GM23338 (cell line): ENCODE results near the gene CSTF2T. TPM values are rescaled to one million over a fixed set of nuclear protein-coding genes. Genes with fewer than 3 reads are reported as not detected.

Experiments
- ATAC-seq: fragments of 200-7000 bp; cut with Tn5 transposase; 3 replicates; pipeline ENCODE4 v1.9.1; 2020
- DNase-seq: peaks from one replicate; pipeline ENCODE4 v3.0.0-alpha.2; 2015; ENCODE audit warnings: low spot score
- H2AFZ ChIP-seq: fragments of 200-600 bp; sonication (generic); 2 replicates; pipeline ENCODE4 v1.8.0; 2016; ENCODE audit warnings: antibody characterized with exemption, mild to moderate bottlenecking, moderate library complexity
- H3F3A ChIP-seq: fragments of 200-600 bp; sonication (generic); replicated peaks from 2 replicates; pipeline ENCODE4 v1.8.0; 2017; ENCODE audit warnings: antibody characterized with exemption, mixed run types, low read depth
- H3K27ac ChIP-seq: fragments of 200-600 bp; sonication (generic); 2 replicates; pipeline ENCODE4 v1.6.1; 2016; ENCODE audit warnings: low read depth
- H3K27me3 ChIP-seq: fragments of 200-600 bp; sonication (generic); 2 replicates; pipeline ENCODE4 v1.8.0; 2016; ENCODE audit warnings: mild to moderate bottlenecking, mixed run types, moderate library complexity; ENCODE audit not compliant: insufficient read depth
- H3K36me3 ChIP-seq: fragments of 200-600 bp; sonication (generic); 2 replicates; pipeline ENCODE4 v1.8.0; 2016; ENCODE audit warnings: mild to moderate bottlenecking; ENCODE audit not compliant: insufficient read depth
- H3K4me1 ChIP-seq: fragments of 200-600 bp; sonication (generic); 2 replicates; pipeline ENCODE4 v1.8.0; 2016; ENCODE audit warnings: mild to moderate bottlenecking, moderate library complexity; ENCODE audit not compliant: insufficient read depth
- H3K4me2 ChIP-seq: fragments of 200-600 bp; sonication (generic); 2 replicates; pipeline ENCODE4 v1.7.1; 2017; ENCODE audit warnings: mixed run types
- H3K4me3 ChIP-seq: fragments of 200-600 bp; sonication (generic); 2 replicates; pipeline ENCODE4 v1.6.1; 2016; ENCODE audit warnings: mixed run types
- H3K79me2 ChIP-seq: fragments of 200-600 bp; sonication (generic); replicated peaks from 2 replicates; pipeline ENCODE4 v1.8.0; 2017; ENCODE audit warnings: mild to moderate bottlenecking; ENCODE audit not compliant: insufficient read depth
- H3K9me2 ChIP-seq: fragments of 200-600 bp; sonication (generic); 2 replicates; pipeline ENCODE4 v1.8.0; 2017; ENCODE audit not compliant: insufficient read depth
- H4K20me1 ChIP-seq: fragments of 200-600 bp; sonication (generic); replicated peaks from 2 replicates; pipeline ENCODE4 v1.8.0; 2017; ENCODE audit warnings: mild to moderate bottlenecking; ENCODE audit not compliant: insufficient read depth
- H3K27ac Mint-ChIP-seq: 2 replicates; pipeline ENCODE4 v1.8.0; 2020; ENCODE audit warnings: inconsistent platforms, mild to moderate bottlenecking, moderate library complexity, mixed read lengths
- H3K27me3 Mint-ChIP-seq: 3 replicates; pipeline ENCODE4 v1.8.0; 2022; ENCODE audit warnings: low read depth, mild to moderate bottlenecking, moderate library complexity, mixed read lengths, inconsistent platforms; ENCODE audit not compliant: insufficient read depth, poor library complexity
- H3K36me3 Mint-ChIP-seq: 3 replicates; pipeline ENCODE4 v1.8.0; 2021; ENCODE audit warnings: low read depth, mild to moderate bottlenecking, inconsistent platforms, moderate library complexity, mixed read lengths
- H3K4me1 Mint-ChIP-seq: 3 replicates; pipeline ENCODE4 v1.8.0; 2020; ENCODE audit warnings: mild to moderate bottlenecking, inconsistent platforms, mixed read lengths
- H3K4me3 Mint-ChIP-seq: 3 replicates; pipeline ENCODE4 v1.8.0; 2021; ENCODE audit warnings: moderate library complexity, mild to moderate bottlenecking, inconsistent platforms, mixed read lengths
- H3K9me3 Mint-ChIP-seq: 3 replicates; pipeline ENCODE4 v1.8.0; 2020; ENCODE audit warnings: moderate library complexity, mild to moderate bottlenecking, inconsistent platforms, mixed read lengths
- CREB1 ChIP-seq: fragments of 250-450 bp; sonication (Bioruptor Pico); IDR thresholded peaks from 2 replicates; pipeline ENCODE4 v1.5.0; 2020; ENCODE audit warnings: low read depth, mild to moderate bottlenecking, moderate library complexity
- EZH2phosphoT487 ChIP-seq: fragments of 200-600 bp; sonication (generic); IDR thresholded peaks from one replicate; pipeline ENCODE4 v1.8.1; 2018; ENCODE audit warnings: antibody characterized with exemption; ENCODE audit not compliant: unreplicated experiment
- NANOG ChIP-seq: IDR thresholded peaks from 2 replicates; pipeline ENCODE4 v1.6.1; 2016; ENCODE audit warnings: antibody characterized with exemption, borderline replicate concordance
- STAT1 ChIP-seq: IDR thresholded peaks from one replicate; pipeline ENCODE4 v1.6.1; 2016; ENCODE audit warnings: antibody characterized with exemption; ENCODE audit not compliant: unreplicated experiment
- ZNF114 ChIP-seq: fragments of 250-450 bp; sonication (Bioruptor Pico); IDR thresholded peaks from 2 replicates; pipeline ENCODE4 v1.5.0; 2020; ENCODE audit warnings: mild to moderate bottlenecking, moderate library complexity
- ZNF331 ChIP-seq: fragments of 250-450 bp; sonication (Bioruptor Pico); IDR thresholded peaks from 2 replicates; pipeline ENCODE4 v1.5.0; 2020; ENCODE audit warnings: low read depth, mild to moderate bottlenecking, moderate library complexity
- ZNF462 ChIP-seq: fragments of 250-450 bp; sonication (Bioruptor Pico); IDR thresholded peaks from 2 replicates; pipeline ENCODE4 v1.5.0; 2020; ENCODE audit warnings: mild to moderate bottlenecking, moderate library complexity
- polyA plus RNA-seq: library from polyadenylated mRNA; unstranded; fragments of >200 nt; fragmentation: Nextera tagmentation; extraction: Ambion mirVana; gene quantifications from 2 replicates; pipeline ENCODE4 v1.2.1, GENCODE V29; 2016
- total RNA-seq: library from RNA; depleted of rRNA; stranded (reverse); fragments of >200 nt; shearing (Covaris generic); gene quantifications from 2 replicates; pipeline ENCODE4 v1.2.3, GENCODE V29; 2014
- TF ChIP-seq, protein P1 (sequence below): IDR thresholded peaks from 2 replicates; pipeline ENCODE4 v1.6.1; 2016; ENCODE audit warnings: antibody characterized with exemption

The CSTF2T gene
- total and polyA plus RNA-seq, 2 experiments from 2014 or later, result 9.8 to 31.9 TPM

DNA sequence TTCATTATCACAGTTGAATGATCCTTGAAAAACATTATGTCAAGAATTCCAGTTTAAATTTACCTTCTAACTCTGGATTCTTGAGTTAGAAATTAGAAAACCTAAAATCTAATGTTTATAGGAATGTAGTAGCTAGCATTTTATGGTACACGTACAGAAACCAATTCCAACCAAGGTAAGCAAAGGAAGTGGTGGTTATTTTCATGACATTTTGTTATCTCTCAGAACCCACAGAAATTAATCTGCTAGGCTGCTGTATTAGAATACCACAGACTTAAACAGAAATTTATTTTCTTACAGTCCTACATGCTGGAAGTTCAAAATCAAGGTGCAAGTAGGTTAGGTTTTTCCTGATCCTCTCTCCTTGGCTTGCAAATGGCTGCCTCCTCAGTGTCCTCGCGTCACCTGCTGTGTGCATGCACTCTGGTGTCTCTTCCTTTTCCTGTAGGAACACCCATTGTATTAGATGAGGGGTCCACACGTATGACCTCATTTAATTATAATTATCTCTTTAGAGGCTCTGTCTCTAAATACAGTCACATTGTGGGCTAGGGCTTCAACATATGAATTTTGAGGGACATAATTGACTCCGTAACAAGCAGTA lies 8.5 kb upstream of the CSTF2T start:
- peaks cover 17% of the 10 kb centered on the region for H3K4me1 Mint-ChIP-seq
- Histone ChIP-seq H3K36me3 (no peaks in the 10 kb centered on the region), H3K9me2 (no peaks in the 10 kb centered on the region; the same call in 1 of the 2 replicates), H3K4me2 (no peak overlapping the region), H2AFZ (no peak overlapping the region), H3K27ac (no peak overlapping the region), H4K20me1 (no peaks in the 10 kb centered on the region), H3K4me3 (no peak overlapping the region), H3F3A (no peaks in the 10 kb centered on the region), H3K4me1 (peaks cover 8% of the 10 kb centered on the region), H3K79me2 (no peaks in the 10 kb centered on the region), H3K27me3 (no peaks in the 10 kb centered on the region)
- TF ChIP-seq ZNF331 (no peak), ZNF114 (CRISPR knock-in tag) (no peak), EZH2phosphoT487 (no peak), STAT1 (no peak), CREB1 (CRISPR knock-in tag) (no peak), NANOG (no peak), ZNF462 (CRISPR knock-in tag) (no peak)
- TF ChIP-seq, protein P1, sequence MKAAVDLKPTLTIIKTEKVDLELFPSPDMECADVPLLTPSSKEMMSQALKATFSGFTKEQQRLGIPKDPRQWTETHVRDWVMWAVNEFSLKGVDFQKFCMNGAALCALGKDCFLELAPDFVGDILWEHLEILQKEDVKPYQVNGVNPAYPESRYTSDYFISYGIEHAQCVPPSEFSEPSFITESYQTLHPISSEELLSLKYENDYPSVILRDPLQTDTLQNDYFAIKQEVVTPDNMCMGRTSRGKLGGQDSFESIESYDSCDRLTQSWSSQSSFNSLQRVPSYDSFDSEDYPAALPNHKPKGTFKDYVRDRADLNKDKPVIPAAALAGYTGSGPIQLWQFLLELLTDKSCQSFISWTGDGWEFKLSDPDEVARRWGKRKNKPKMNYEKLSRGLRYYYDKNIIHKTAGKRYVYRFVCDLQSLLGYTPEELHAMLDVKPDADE, result no peak
- no peaks in the 10 kb centered on the region for H3K36me3 Mint-ChIP-seq
- H3K9me3 Mint-ChIP-seq, result no peaks in the 10 kb centered on the region
- no peaks in the 10 kb centered on the region for H3K27me3 Mint-ChIP-seq
- H3K4me3 Mint-ChIP-seq, result no peak overlapping the region
- no peak overlapping the region for H3K27ac Mint-ChIP-seq
- ATAC-seq (no peak), DNase-seq (no peak)
